Thyroid gland (tissue), 4 donors: ENCODE measurements around the gene FAM149B1. TPM values are rescaled to one million over a fixed set of nuclear protein-coding genes. Genes with fewer than 3 reads are reported as not detected.
A peak's percentile ranks its signal among the peaks of the same experiment; 100 is the strongest.

Experiments used
- DNase-seq, 2 donors: peaks; one replicate each; pipeline ENCODE4 v3.0.0-alpha.2; 2019
- H3K27ac ChIP-seq, 3 donors: fragments of 200-600 bp; sonication (generic); 1 replicate in 2 of 3; 2 replicates in 1 of 3; pipeline ENCODE4 v1.5.1; 2016 to 2019; ENCODE audit warnings: mild to moderate bottlenecking in 1 of 3, moderate library complexity in 1 of 3
- H3K27me3 ChIP-seq: fragments of 200-600 bp; sonication (generic); one replicate; pipeline ENCODE4 v1.5.1; 2019
- H3K36me3 ChIP-seq, 2 donors: fragments of 200-600 bp; sonication (generic); one replicate each; pipeline ENCODE4 v1.5.1; 2016 to 2019
- H3K4me1 ChIP-seq, 2 donors: fragments of 200-600 bp; sonication (generic); one replicate each; pipeline ENCODE4 v1.5.1; 2017 to 2019
- H3K4me3 ChIP-seq, 3 donors: fragments of 200-600 bp; sonication (generic); replicated peaks in 1 of 3; 1 replicate in 2 of 3; 2 replicates in 1 of 3; pipeline ENCODE4 v1.5.1; 2016; ENCODE audit warnings: mild to moderate bottlenecking in 1 of 3
- H3K9me3 ChIP-seq: fragments of 200-600 bp; sonication (generic); one replicate; pipeline ENCODE4 v1.5.1; 2017
- CTCF ChIP-seq, 6 experiments: fragments of 200-600 bp in 3 of 6; fragments of 450-650 bp in 3 of 6; sonication (generic) in 3 of 6; IDR thresholded peaks; one replicate each; pipeline ENCODE4 v1.5.1; 2016 to 2019; ENCODE audit warnings: antibody characterized with exemption in 6 of 6, mild to moderate bottlenecking in 2 of 6, inconsistent platforms in 1 of 6, moderate library complexity in 1 of 6
- POLR2A ChIP-seq, 2 donors: fragments of 450-650 bp; IDR thresholded peaks; one replicate each; pipeline ENCODE4 v1.6.1; 2017; ENCODE audit warnings: antibody characterized with exemption in 2 of 2, mild to moderate bottlenecking in 2 of 2, moderate library complexity in 1 of 2
- WGBS, 2 donors: methylation state at CpG; one replicate each; pipeline ENCODE4 v1.1.5; 2017; 5-methylcytosine and 5-hydroxymethylcytosine counted together
- intact Hi-C: fragments of 100-400 bp; cut with DNase I; formaldehyde crosslinking; loops from one replicate; pipeline ENCODE4 v1.15.1; 2023
- total RNA-seq, 4 donors: library from RNA; depleted of rRNA; stranded (reverse); fragments of >200 nt; gene quantifications; one replicate each; pipeline ENCODE4 v1.2.3, GENCODE V29; 2016

The FAM149B1 gene
- total RNA-seq, 4 donors from 2014 or later = 20.2 to 21.4 (median 20.9) TPM

GRCh38 chr10:73238990-73239566 lies 71.2 kb downstream of the FAM149B1 start:
- no peak for DNase-seq
- H3K4me3 ChIP-seq = no peak overlapping the region
- H3K27ac ChIP-seq = no peak overlapping the region
- H3K9me3 ChIP-seq = no peaks in the 10 kb centered on the region
- no peaks in the 10 kb centered on the region for H3K4me1 ChIP-seq
- TF ChIP-seq POLR2A (IDR thresholded peaks at IDR 0.05) = no peak
- no peak for TF ChIP-seq CTCF (IDR thresholded peaks at IDR 0.05)
- H3K36me3 ChIP-seq = peaks cover 35 to 36% of the 10 kb centered on the region in 2 donors
- intact Hi-C loops = no loop called here
- H3K27me3 ChIP-seq = no peaks in the 10 kb centered on the region
- WGBS, 2 donors = 88 to 94% methylated on average over 5 of the region's 5 CpGs

GRCh38 chr10:73239908-73240307 lies 72.0 kb downstream of the FAM149B1 start:
- no peak overlapping the region for H3K27ac ChIP-seq
- H3K27me3 ChIP-seq = no peaks in the 10 kb centered on the region
- intact Hi-C loops = no loop called here
- DNase-seq = no peak
- H3K4me3 ChIP-seq = no peak overlapping the region
- no peaks in the 10 kb centered on the region for H3K9me3 ChIP-seq
- H3K4me1 ChIP-seq = no peaks in the 10 kb centered on the region
- TF ChIP-seq POLR2A (IDR thresholded peaks at IDR 0.05) (no peak), CTCF (IDR thresholded peaks at IDR 0.05) (no peak)
- WGBS, 2 donors = 97 to 100% methylated on average over 2 of the region's 2 CpGs
- H3K36me3 ChIP-seq = peaks cover 31 to 32% of the 10 kb centered on the region in 2 donors

GRCh38 chr10:73244866-73245477 lies 77.1 kb downstream of the FAM149B1 start:
- Histone ChIP-seq H3K27ac (no peak overlapping the region), H3K4me3 (no peak overlapping the region)
- intact Hi-C loops = no loop called here

GRCh38 chr10:73246322-73246645 lies 78.4 kb downstream of the FAM149B1 start:
- DNase-seq = no peak
- Histone ChIP-seq H3K4me1 (peaks cover 8 to 14% of the 10 kb centered on the region in 2 donors), H3K4me3 (peak overlapping the region; percentile 37 to 80 (median 79)), H3K27me3 (no peaks in the 10 kb centered on the region), H3K9me3 (no peaks in the 10 kb centered on the region), H3K36me3 (peaks cover 17 to 20% of the 10 kb centered on the region in 2 donors), H3K27ac (peak overlapping the region in 1 of 3 donors; percentile 61)
- 3 to 4% methylated on average over 8 of the region's 8 CpGs for WGBS, 2 donors
- intact Hi-C loops = no loop called here
- TF ChIP-seq POLR2A (IDR thresholded peaks at IDR 0.05) (no peak), CTCF (IDR thresholded peaks at IDR 0.05) (no peak)

More at GRCh38 chr10:73244866-73245477, 77.1 kb downstream of the FAM149B1 start:
- peaks cover 19 to 25% of the 10 kb centered on the region in 2 donors for H3K36me3 ChIP-seq
- 49 to 51% methylated on average over 8 of the region's 8 CpGs for WGBS, 2 donors
- no peaks in the 10 kb centered on the region for H3K9me3 ChIP-seq
- peaks cover 8 to 11% of the 10 kb centered on the region in 2 donors for H3K4me1 ChIP-seq
- DNase-seq = no peak
- no peaks in the 10 kb centered on the region for H3K27me3 ChIP-seq
- TF ChIP-seq CTCF (IDR thresholded peaks at IDR 0.05) = no peak
- no peak for TF ChIP-seq POLR2A (IDR thresholded peaks at IDR 0.05)
